ENCODE data around the gene MUC15.

Gene MUC15

GRCh38 chr11:26618441-26618840 is 46.4 kb upstream of the MUC15 start:
- Histone ChIP-seq H3K9me3 (ENCODE audit: insufficient read depth, low read depth, low read length) (no peaks in the 10 kb centered on the region), H3K4me1 (ENCODE audit: insufficient read depth, low read length, poor library complexity, severe bottlenecking) (no peaks in the 10 kb centered on the region), H3K9me2 (replicated peaks; ENCODE audit: low read depth, low read length) (no peaks in the 10 kb centered on the region), H3K27me3 (ENCODE audit: insufficient read depth, low read length, poor library complexity, severe bottlenecking) (no peaks in the 10 kb centered on the region), H2AFZ (ENCODE audit: low read length) (peak overlapping the region; percentile 44; the same call in 1 of the 2 replicates), H3K79me2 (ENCODE audit: insufficient read depth, low read length) (no peaks in the 10 kb centered on the region), H3F3A (ENCODE audit: low read depth) (no peaks in the 10 kb centered on the region), H3K9ac (ENCODE audit: low read depth, low read length, poor library complexity, severe bottlenecking) (no peak overlapping the region), H3K4me2 (ENCODE audit: low read depth, low read length, poor library complexity, severe bottlenecking) (no peak overlapping the region), H3K4me3 (ENCODE audit: low read length, poor library complexity, severe bottlenecking) (no peak overlapping the region), H3K36me3 (ENCODE audit: insufficient read depth, low read length) (no peaks in the 10 kb centered on the region), H4K20me1 (ENCODE audit: insufficient read depth, low read length, poor library complexity, severe bottlenecking) (no peaks in the 10 kb centered on the region)
- no peak for TF ChIP-seq CTCF (conservative IDR thresholded peaks at IDR 0.05; ENCODE audit: low read length)
- TF ChIP-seq EZH2phosphoT487 (IDR thresholded peaks at IDR 0.05; ENCODE audit: borderline replicate concordance) = no peak

- Histone ChIP-seq H4K20me1 (ENCODE audit: insufficient read depth, low read length, poor library complexity, severe bottlenecking) (no peaks in the 10 kb centered on the region), H3K4me2 (ENCODE audit: low read depth, low read length, poor library complexity, severe bottlenecking) (no peak overlapping the region), H3K9ac (ENCODE audit: low read depth, low read length, poor library complexity, severe bottlenecking) (no peak overlapping the region), H2AFZ (ENCODE audit: low read length) (no peak overlapping the region), H3K4me3 (ENCODE audit: low read length, poor library complexity, severe bottlenecking) (no peak overlapping the region), H3K4me1 (ENCODE audit: insufficient read depth, low read length, poor library complexity, severe bottlenecking) (no peaks in the 10 kb centered on the region), H3K9me3 (ENCODE audit: insufficient read depth, low read depth, low read length) (no peaks in the 10 kb centered on the region), H3K79me2 (ENCODE audit: insufficient read depth, low read length) (no peaks in the 10 kb centered on the region), H3K36me3 (ENCODE audit: insufficient read depth, low read length) (no peaks in the 10 kb centered on the region), H3K27me3 (ENCODE audit: insufficient read depth, low read length, poor library complexity, severe bottlenecking) (no peaks in the 10 kb centered on the region), H3F3A (ENCODE audit: low read depth) (no peaks in the 10 kb centered on the region), H3K9me2 (replicated peaks; ENCODE audit: low read depth, low read length) (no peaks in the 10 kb centered on the region)
- TF ChIP-seq EZH2phosphoT487 (IDR thresholded peaks at IDR 0.05; ENCODE audit: borderline replicate concordance) (no peak), CTCF (conservative IDR thresholded peaks at IDR 0.05; ENCODE audit: low read length) (no peak)
Measured at GRCh38 chr11:26613759-26614158, 41.7 kb upstream of the MUC15 start.

- H4K20me1 ChIP-seq (ENCODE audit: insufficient read depth, low read length, poor library complexity, severe bottlenecking) = no peaks in the 10 kb centered on the region
Measured at GRCh38 chr11:26608507-26609146, 36.6 kb upstream of the MUC15 start.

More at GRCh38 chr11:26608507-26609146, 36.6 kb upstream of the MUC15 start:
- H3K4me1 ChIP-seq (ENCODE audit: insufficient read depth, low read length, poor library complexity, severe bottlenecking) = no peaks in the 10 kb centered on the region
- TF ChIP-seq EZH2phosphoT487 (IDR thresholded peaks at IDR 0.05; ENCODE audit: borderline replicate concordance) (no peak), CTCF (conservative IDR thresholded peaks at IDR 0.05; ENCODE audit: low read length) (no peak)
- H3K9me3 ChIP-seq (ENCODE audit: insufficient read depth, low read depth, low read length) = no peaks in the 10 kb centered on the region
- H3K36me3 ChIP-seq (ENCODE audit: insufficient read depth, low read length) = no peaks in the 10 kb centered on the region
- no peak overlapping the region for H3K4me3 ChIP-seq (ENCODE audit: low read length, poor library complexity, severe bottlenecking)
- no peak overlapping the region for H2AFZ ChIP-seq (ENCODE audit: low read length)
- no peak overlapping the region for H3K9ac ChIP-seq (ENCODE audit: low read depth, low read length, poor library complexity, severe bottlenecking)
- no peaks in the 10 kb centered on the region for H3F3A ChIP-seq (ENCODE audit: low read depth)
- H3K27me3 ChIP-seq (ENCODE audit: insufficient read depth, low read length, poor library complexity, severe bottlenecking) = no peaks in the 10 kb centered on the region
- no peak overlapping the region for H3K4me2 ChIP-seq (ENCODE audit: low read depth, low read length, poor library complexity, severe bottlenecking)
- no peaks in the 10 kb centered on the region for H3K79me2 ChIP-seq (ENCODE audit: insufficient read depth, low read length)
- H3K9me2 ChIP-seq (replicated peaks; ENCODE audit: low read depth, low read length) = no peaks in the 10 kb centered on the region

Measured in Loucy (cell line).